Muscle layer of colon (tissue), 2 donors: ENCODE results near the gene PNPLA5.
"Not testable (repeated sequence)": the region's sequence is repeated elsewhere in the genome, so short reads cannot be mapped to it uniquely, and the experiment has no call there.

ENCODE experiments used
- H3K27ac ChIP-seq: one replicate; pipeline ENCODE4 v1.7.0; 2013; ENCODE audit warnings: low read depth, mild to moderate bottlenecking, low read length, moderate library complexity
- H3K27me3 ChIP-seq, 2 donors: one replicate each; pipeline ENCODE4 v1.7.0; 2013; ENCODE audit warnings: low read length in 2 of 2, mild to moderate bottlenecking in 2 of 2; ENCODE audit not compliant: insufficient read depth in 2 of 2, control insufficient read depth in 1 of 2
- H3K36me3 ChIP-seq: one replicate; pipeline ENCODE4 v1.7.0; 2013; ENCODE audit warnings: mild to moderate bottlenecking, low read length; ENCODE audit not compliant: insufficient read depth
- H3K4me1 ChIP-seq: one replicate; pipeline ENCODE4 v1.7.0; 2013; ENCODE audit warnings: mild to moderate bottlenecking, low read length; ENCODE audit not compliant: insufficient read depth
- H3K4me3 ChIP-seq, 2 donors: one replicate each; pipeline ENCODE4 v1.7.0; 2013; ENCODE audit warnings: low read length in 2 of 2, low read depth in 1 of 2, mild to moderate bottlenecking in 1 of 2, moderate library complexity in 1 of 2
- H3K9ac ChIP-seq: one replicate; pipeline ENCODE4 v1.7.0; 2013; ENCODE audit warnings: low read length
- H3K9me3 ChIP-seq: one replicate; pipeline ENCODE4 v1.7.0; 2013; ENCODE audit warnings: mild to moderate bottlenecking, low read length
- donor health status: abdominal sarcoma.
- donor health status: Adenocarcinoma of cecum.

The PNPLA5 gene

GRCh38 chr22:43878831-43879550 is 12.8 kb downstream of the PNPLA5 start:
- no peaks in the 10 kb centered on the region for H3K9me3 ChIP-seq
- no peak overlapping the region for H3K27ac ChIP-seq
- H3K9ac ChIP-seq: no peak overlapping the region
- no peaks in the 10 kb centered on the region for H3K36me3 ChIP-seq
- H3K4me3 ChIP-seq: no peak overlapping the region
- no peaks in the 10 kb centered on the region for H3K4me1 ChIP-seq
- H3K27me3 ChIP-seq: peaks cover 0 to 5% of the 10 kb centered on the region in 2 donors

- Histone ChIP-seq H3K27me3 (peaks cover 0 to 5% of the 10 kb centered on the region in 2 donors), H3K27ac (no peak overlapping the region), H3K9ac (no peak overlapping the region), H3K4me3 (no peak overlapping the region), H3K9me3 (no peaks in the 10 kb centered on the region), H3K4me1 (no peaks in the 10 kb centered on the region), H3K36me3 (no peaks in the 10 kb centered on the region)
These were observed 13.6 kb downstream of the PNPLA5 start for GRCh38 chr22:43878079-43878795.

- Histone ChIP-seq H3K27me3 (peaks cover 0 to 5% of the 10 kb centered on the region in 2 donors), H3K9ac (no peak overlapping the region), H3K9me3 (no peaks in the 10 kb centered on the region), H3K27ac (no peak overlapping the region), H3K4me1 (no peaks in the 10 kb centered on the region), H3K36me3 (no peaks in the 10 kb centered on the region), H3K4me3 (no peak overlapping the region)
These were observed 14.8 kb downstream of the PNPLA5 start for GRCh38 chr22:43876866-43877509.

DNA sequence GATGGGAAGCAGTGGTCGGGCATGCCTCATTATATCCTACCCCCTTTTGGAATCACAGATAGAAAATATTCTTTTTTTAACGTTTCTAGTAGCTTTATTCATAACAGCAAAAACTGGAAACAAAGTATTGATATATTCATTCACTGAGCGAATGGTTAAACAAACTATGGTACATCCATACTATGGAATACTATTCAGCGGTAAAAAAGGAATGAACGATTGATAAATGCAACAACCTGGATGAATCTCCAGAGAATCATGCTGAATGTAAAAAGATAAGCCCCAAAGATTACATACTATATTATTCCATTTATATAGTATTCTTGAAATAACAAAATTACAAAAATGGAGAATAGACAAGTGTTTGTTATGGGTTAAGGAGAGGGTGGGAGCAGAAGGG is 22.0 kb downstream of the PNPLA5 start:
- Histone ChIP-seq H3K9me3 (no peaks in the 10 kb centered on the region), H3K27me3 (no peaks in the 10 kb centered on the region), H3K36me3 (no peaks in the 10 kb centered on the region), H3K4me3 (no peak overlapping the region), H3K27ac (no peak overlapping the region), H3K4me1 (no peaks in the 10 kb centered on the region), H3K9ac (no peak overlapping the region)

DNA sequence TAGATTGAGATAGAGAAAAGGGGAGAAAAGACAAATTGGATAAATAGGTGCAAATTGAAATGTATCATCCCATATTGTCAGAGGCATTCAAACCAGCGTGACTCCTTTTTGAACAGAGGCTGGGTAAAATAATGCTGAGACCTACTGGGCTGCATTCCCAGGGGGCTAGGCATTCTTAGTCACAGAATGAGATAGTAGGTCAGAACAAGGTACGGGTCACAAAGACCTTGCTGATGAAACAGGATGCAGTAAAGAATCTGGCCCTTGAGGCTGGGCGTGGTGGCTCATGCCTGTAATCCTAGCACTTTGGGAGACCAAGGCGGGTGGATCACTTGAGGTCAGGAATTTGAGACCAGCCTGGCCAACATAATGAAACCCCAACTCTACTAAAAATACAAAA is 22.8 kb downstream of the PNPLA5 start:
- not testable (repeated sequence) for H3K9me3 ChIP-seq, H3K27ac ChIP-seq, H3K36me3 ChIP-seq, H3K9ac ChIP-seq, H3K27me3 ChIP-seq, H3K4me1 ChIP-seq, H3K4me3 ChIP-seq

GRCh38 chr22:43867839-43868635 is 23.8 kb downstream of the PNPLA5 start:
- Histone ChIP-seq H3K9ac (no peak overlapping the region), H3K4me1 (no peaks in the 10 kb centered on the region), H3K27ac (no peak overlapping the region), H3K9me3 (no peaks in the 10 kb centered on the region), H3K4me3 (no peak overlapping the region), H3K27me3 (peaks cover 0 to 10% of the 10 kb centered on the region in 2 donors), H3K36me3 (no peaks in the 10 kb centered on the region)

DNA sequence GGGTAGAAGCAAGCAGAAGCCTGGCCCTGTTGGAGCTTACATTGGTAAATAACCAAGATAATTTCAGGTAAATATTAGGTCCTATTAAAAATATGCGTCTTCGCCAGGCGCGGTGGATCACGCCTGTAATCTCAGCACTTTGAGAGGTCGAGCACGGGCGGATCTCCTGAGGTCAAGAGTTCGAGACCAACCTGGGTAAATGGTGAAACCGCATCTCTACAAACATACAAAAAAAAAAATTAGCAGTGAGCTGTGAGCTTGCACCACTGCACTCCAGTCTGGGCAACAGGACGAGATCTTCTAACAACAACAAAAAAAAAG is 29.0 kb downstream of the PNPLA5 start:
- H3K9ac ChIP-seq: no peak overlapping the region
- H3K36me3 ChIP-seq: no peaks in the 10 kb centered on the region
- no peaks in the 10 kb centered on the region for H3K9me3 ChIP-seq
- no peak overlapping the region for H3K27ac ChIP-seq
- no peak overlapping the region for H3K4me3 ChIP-seq
- peaks cover 16 to 22% of the 10 kb centered on the region in 2 donors for H3K27me3 ChIP-seq
- H3K4me1 ChIP-seq: no peaks in the 10 kb centered on the region

DNA sequence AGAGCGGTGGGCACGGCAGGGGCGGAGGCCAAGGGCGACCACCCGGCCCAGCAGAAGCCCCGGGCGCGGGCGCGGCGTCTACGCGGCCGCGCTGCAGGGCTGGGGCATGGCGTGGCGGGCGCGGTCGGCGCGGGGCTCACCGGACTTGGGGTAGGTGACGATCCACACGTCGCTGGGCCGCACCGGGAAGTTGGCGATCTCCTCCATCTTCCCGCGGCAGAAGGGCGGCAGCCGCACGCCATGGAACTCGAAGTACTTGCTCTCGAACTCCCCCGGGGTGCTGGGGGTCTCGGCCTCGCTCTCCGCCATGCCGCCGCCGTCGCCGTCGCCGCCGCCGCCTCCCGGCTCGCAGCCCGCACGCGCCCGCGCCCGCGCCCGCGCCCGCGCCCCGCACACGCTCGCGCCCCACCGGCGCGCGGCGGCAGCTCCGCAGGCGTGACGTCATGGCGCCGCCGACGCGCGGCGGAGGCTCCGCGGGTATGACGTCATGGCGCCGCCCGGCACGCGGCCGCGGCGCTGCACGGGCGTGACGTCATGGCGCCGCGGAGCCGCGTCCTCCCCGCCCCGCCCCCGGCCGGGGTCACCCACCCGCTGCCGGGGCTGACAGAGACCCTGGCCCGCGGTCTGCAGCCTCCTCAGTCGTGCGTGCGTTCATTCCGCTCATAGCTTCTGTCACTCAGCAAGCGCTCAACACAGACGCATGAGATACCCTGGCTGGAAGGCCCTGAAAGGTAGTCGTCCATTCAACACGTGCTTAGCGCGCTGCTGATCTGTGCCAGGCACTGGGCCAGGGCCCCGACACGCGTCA is 29.5 kb downstream of the PNPLA5 start, which contains the start of gene SULT4A1:
TSS of gene SULT4A1 (minus strand) at position 440 of the 808 bp plus-strand sequence. CDS start at position 309, 131 bp downstream.
- peaks cover 16 to 22% of the 10 kb centered on the region in 2 donors for H3K27me3 ChIP-seq
- no peak within 1 kb of the TSS for H3K27ac ChIP-seq
- H3K36me3 ChIP-seq: no peaks in the 10 kb centered on the region
- H3K9me3 ChIP-seq: no peaks in the 10 kb centered on the region
- H3K4me1 ChIP-seq: no peaks in the 10 kb centered on the region
- no peak within 1 kb of the TSS for H3K9ac ChIP-seq
- no peak within 1 kb of the TSS for H3K4me3 ChIP-seq

GRCh38 chr22:43861529-43861928 is 30.3 kb downstream of the PNPLA5 start:
- Histone ChIP-seq H3K4me3 (no peak overlapping the region), H3K27ac (no peak overlapping the region), H3K9ac (no peak overlapping the region), H3K36me3 (no peaks in the 10 kb centered on the region), H3K27me3 (peaks cover 16 to 22% of the 10 kb centered on the region in 2 donors), H3K4me1 (no peaks in the 10 kb centered on the region), H3K9me3 (no peaks in the 10 kb centered on the region)

DNA sequence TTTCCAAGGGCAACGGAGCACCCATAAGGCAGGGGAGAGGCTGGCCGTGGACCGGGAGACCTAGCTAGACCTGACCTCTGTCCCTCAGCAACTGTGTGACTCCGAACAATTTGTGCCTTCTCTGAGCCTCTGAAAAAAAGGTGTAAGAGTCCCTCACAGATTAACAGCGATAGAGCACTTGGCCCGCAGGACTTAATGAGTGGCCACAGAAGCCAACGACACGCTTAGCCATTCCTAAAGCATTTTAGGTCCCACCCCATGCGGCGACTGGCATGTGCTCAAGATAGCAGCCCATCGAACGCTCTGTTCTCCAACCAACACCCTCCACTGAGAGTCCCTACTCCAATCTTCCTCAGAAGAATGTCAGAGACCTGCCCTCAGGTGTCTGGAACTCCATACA is 31.0 kb downstream of the PNPLA5 start:
- no peak overlapping the region for H3K27ac ChIP-seq
- H3K4me1 ChIP-seq: no peaks in the 10 kb centered on the region
- no peaks in the 10 kb centered on the region for H3K36me3 ChIP-seq
- no peaks in the 10 kb centered on the region for H3K9me3 ChIP-seq
- no peak overlapping the region for H3K9ac ChIP-seq
- H3K4me3 ChIP-seq: no peak overlapping the region
- H3K27me3 ChIP-seq: peaks cover 16 to 22% of the 10 kb centered on the region in 2 donors
